Activated naive CD4-positive, alpha-beta T cell treated with anti-CD3 and anti-CD28 coated beads for 36 hours (primary cell): ENCODE results near the gene GLO1. TPM values are rescaled to one million over a fixed set of nuclear protein-coding genes. Genes with fewer than 3 reads are reported as not detected.

Experiments
- CTCF ChIA-PET: fragments of 350-600 bp; sonication (Branson Sonifier 250); formaldehyde crosslinking; loops from one replicate; lab custom pipeline; 2021; ENCODE audit warnings: antibody characterized with exemption; lab: Charles Lee
- DNase-seq: peaks from one replicate; pipeline ENCODE4 v3.0.0-alpha.2; 2020
- H3K27ac Mint-ChIP-seq: one replicate; pipeline ENCODE4 v1.8.0; 2021; ENCODE audit warnings: mild to moderate bottlenecking, mixed read lengths
- H3K27me3 Mint-ChIP-seq: one replicate; pipeline ENCODE4 v1.8.0; 2021; ENCODE audit warnings: low read depth, mixed read lengths
- H3K36me3 Mint-ChIP-seq: one replicate; pipeline ENCODE4 v1.8.0; 2021; ENCODE audit warnings: low read depth, mixed read lengths
- H3K4me1 Mint-ChIP-seq: one replicate; pipeline ENCODE4 v1.8.0; 2021; ENCODE audit warnings: low read depth, mixed read lengths
- H3K4me3 Mint-ChIP-seq: one replicate; pipeline ENCODE4 v1.8.0; 2021; ENCODE audit warnings: mild to moderate bottlenecking, moderate library complexity, mixed read lengths
- H3K9me3 Mint-ChIP-seq: one replicate; pipeline ENCODE4 v1.8.0; 2021; ENCODE audit warnings: mixed read lengths
- intact Hi-C: fragments of 100-400 bp; cut with micrococcal nuclease; formaldehyde crosslinking; loops from one replicate; pipeline ENCODE4 v1.15.1; 2023
- total RNA-seq, 2 experiments: library from RNA; stranded (reverse); gene quantifications; one replicate each; pipeline ENCODE4 v1.2.3, GENCODE V29; 2021

Gene GLO1
- total RNA-seq, 2 experiments from 2014 or later, result 137 to 144 TPM

GRCh38 chr6:38632490-38632889, 70.5 kb downstream of the GLO1 start:
- H3K27me3 Mint-ChIP-seq, result no peaks in the 10 kb centered on the region
- no peak for DNase-seq
- H3K36me3 Mint-ChIP-seq, result peaks cover 2% of the 10 kb centered on the region
- peaks cover 3% of the 10 kb centered on the region for H3K9me3 Mint-ChIP-seq
- no peak overlapping the region for H3K4me3 Mint-ChIP-seq
- CTCF ChIA-PET, result no interaction called here
- intact Hi-C loops, result loop anchor here (10.0 kb wide), 1 partner anchor 592 kb away; the partner anchor contains the start of gene KCNK5
- H3K4me1 Mint-ChIP-seq, result peaks cover 50% of the 10 kb centered on the region
- no peak overlapping the region for H3K27ac Mint-ChIP-seq

GRCh38 chr6:38631186-38631783, 71.7 kb downstream of the GLO1 start:
- no peaks in the 10 kb centered on the region for H3K27me3 Mint-ChIP-seq
- DNase-seq, result peak; percentile 21
- intact Hi-C loops, result loop anchor here (10.0 kb wide), 1 partner anchor 594 kb away; the partner anchor contains the start of gene KCNK5
- H3K36me3 Mint-ChIP-seq, result peaks cover 2% of the 10 kb centered on the region
- CTCF ChIA-PET, result no interaction called here
- H3K4me1 Mint-ChIP-seq, result peaks cover 40% of the 10 kb centered on the region
- H3K27ac Mint-ChIP-seq, result peak overlapping the region; percentile 43
- peaks cover 3% of the 10 kb centered on the region for H3K9me3 Mint-ChIP-seq
- no peak overlapping the region for H3K4me3 Mint-ChIP-seq

Other genes starting within 250 kb of the GLO1 start
- gene BTBD9, start 63.2 kb downstream of the GLO1 start, total RNA-seq, result 10 to 100 TPM in 1 of 2 experiments, 1 to 10 TPM in 1; 9.5 to 11.1 TPM
- gene DNAH8, start 12.2 kb upstream of the GLO1 start, total RNA-seq, result under 1 TPM; 0.07 to 0.15 TPM